IMR-90 (cell line): ENCODE data around the gene RTF1. TPM values are rescaled to one million over a fixed set of nuclear protein-coding genes. Genes with fewer than 3 reads are reported as not detected.

Source experiments
- ATAC-seq: fragments of 200-7000 bp; cut with Tn5 transposase; 2 replicates; pipeline ENCODE4 v1.9.1; 2020; ENCODE audit warnings: low read depth, mild to moderate bottlenecking, moderate library complexity
- BruUV-seq: library from RNA; stranded (reverse); fragments of 400-500 nt; replicated peaks from 2 replicates; lab custom pipeline; 2021; lab: Mats Ljungman, UMichigan
- CTCF ChIA-PET: fragments of 300-600 bp; formaldehyde crosslinking; extraction: SDS; loops from one replicate; lab custom pipeline; 2021; ENCODE audit warnings: antibody characterized with exemption; lab: Yijun Ruan, JAX
- POLR2A ChIA-PET: fragments of 300-600 bp; sonication (Branson Sonifier 250); formaldehyde crosslinking; loops from one replicate; lab custom pipeline; 2022; ENCODE audit warnings: antibody characterized with exemption; ENCODE audit not compliant: unreplicated experiment; lab: Charles Lee
- DNase-seq: peaks from one replicate; pipeline ENCODE4 v3.0.0; 2013
- H2AFZ ChIP-seq: replicated peaks from 2 replicates; pipeline ENCODE3; 2013; ENCODE audit warnings: low read length, mild to moderate bottlenecking; ENCODE audit not compliant: poor library complexity
- H2AK5ac ChIP-seq: 2 replicates; pipeline ENCODE4 v1.6.1; 2013; ENCODE audit warnings: low read depth, low read length, inconsistent platforms
- H2AK9ac ChIP-seq: replicated peaks from 2 replicates; pipeline ENCODE3; 2013; ENCODE audit warnings: mild to moderate bottlenecking, low read depth, low read length, moderate library complexity; ENCODE audit not compliant: poor library complexity
- H2BK120ac ChIP-seq: 2 replicates; pipeline ENCODE4 v1.6.1; 2013; ENCODE audit warnings: low read depth, low read length, inconsistent platforms
- H2BK15ac ChIP-seq: 3 replicates; pipeline ENCODE4 v1.6.1; 2013; ENCODE audit warnings: low read depth, low read length, inconsistent platforms
- H2BK20ac ChIP-seq: 2 replicates; pipeline ENCODE4 v1.6.1; 2013; ENCODE audit warnings: low read depth, mild to moderate bottlenecking, inconsistent platforms, low read length, moderate library complexity
- H2BK5ac ChIP-seq: 2 replicates; pipeline ENCODE4 v1.6.1; 2013; ENCODE audit warnings: mild to moderate bottlenecking, low read depth, low read length, inconsistent platforms; ENCODE audit not compliant: poor library complexity, severe bottlenecking
- H3K14ac ChIP-seq: replicated peaks from 2 replicates; pipeline ENCODE4 v1.6.1; 2013; ENCODE audit warnings: low read depth, low read length, inconsistent platforms
- H3K18ac ChIP-seq: 2 replicates; pipeline ENCODE4 v1.6.1; 2013; ENCODE audit warnings: low read depth, low read length, control low read depth
- H3K23ac ChIP-seq: 2 replicates; pipeline ENCODE4 v1.6.1; 2013; ENCODE audit warnings: low read depth, low read length, inconsistent platforms
- H3K27ac ChIP-seq: 2 replicates; pipeline ENCODE4 v1.5.1; 2013; ENCODE audit warnings: mild to moderate bottlenecking, control low read depth, low read length; ENCODE audit not compliant: insufficient read depth
- H3K27me3 ChIP-seq: 2 replicates; pipeline ENCODE4 v1.6.1; 2013; ENCODE audit warnings: low read length; ENCODE audit not compliant: control insufficient read depth, insufficient read depth
- H3K36me3 ChIP-seq: 2 replicates; pipeline ENCODE4 v1.6.1; 2013; ENCODE audit warnings: low read length, mixed read lengths; ENCODE audit not compliant: control insufficient read depth, insufficient read depth
- H3K4ac ChIP-seq: 2 replicates; pipeline ENCODE4 v1.6.1; 2013; ENCODE audit warnings: low read depth, low read length, inconsistent platforms
- H3K4me1 ChIP-seq: 2 replicates; pipeline ENCODE4 v1.6.1; 2013; ENCODE audit warnings: low read length, mixed read lengths; ENCODE audit not compliant: control insufficient read depth, insufficient read depth
- H3K4me2 ChIP-seq: 2 replicates; pipeline ENCODE4 v1.6.1; 2013; ENCODE audit warnings: low read depth, mild to moderate bottlenecking, control low read depth, low read length, moderate library complexity
- H3K4me3 ChIP-seq: 2 replicates; pipeline ENCODE4 v1.5.1; 2013; ENCODE audit warnings: low read depth, mild to moderate bottlenecking, control low read depth, low read length, moderate library complexity; ENCODE audit not compliant: insufficient read depth
- H3K56ac ChIP-seq: 2 replicates; pipeline ENCODE4 v1.6.1; 2013; ENCODE audit warnings: low read length, inconsistent platforms; ENCODE audit not compliant: insufficient read depth; ENCODE audit errors: extremely low read depth
- H3K79me1 ChIP-seq, 2 experiments: 2 replicates each; pipeline ENCODE4 v1.6.1; 2013; ENCODE audit warnings: low read length in 2 of 2, inconsistent platforms in 1 of 2, low read depth in 1 of 2
- H3K9ac ChIP-seq: 2 replicates; pipeline ENCODE4 v1.6.1; 2013; ENCODE audit warnings: low read depth, low read length, control low read depth
- H3K9me1 ChIP-seq: 2 replicates; pipeline ENCODE4 v1.6.1; 2013; ENCODE audit warnings: low read length, inconsistent platforms; ENCODE audit not compliant: insufficient read depth
- H3K9me3 ChIP-seq: 2 replicates; pipeline ENCODE4 v1.6.1; 2013; ENCODE audit warnings: low read length; ENCODE audit not compliant: control insufficient read depth, insufficient read depth
- H4K20me1 ChIP-seq: 2 replicates; pipeline ENCODE4 v1.6.1; 2013; ENCODE audit warnings: low read length, inconsistent platforms; ENCODE audit not compliant: insufficient read depth
- H4K5ac ChIP-seq: 2 replicates; pipeline ENCODE4 v1.6.1; 2013; ENCODE audit warnings: mild to moderate bottlenecking, low read depth, low read length, control low read depth
- H4K8ac ChIP-seq, 2 experiments: 2 replicates each; pipeline ENCODE4 v1.6.1; 2013; ENCODE audit warnings: low read depth in 2 of 2, low read length in 2 of 2, control low read depth in 1 of 2, inconsistent platforms in 1 of 2
- H4K91ac ChIP-seq: 2 replicates; pipeline ENCODE4 v1.6.1; 2013; ENCODE audit warnings: low read depth, low read length, inconsistent platforms; ENCODE audit not compliant: insufficient read depth
- BHLHE40 ChIP-seq: fragments of 150-350 bp; IDR thresholded peaks from 2 replicates; pipeline ENCODE4 v1.6.1; 2016; ENCODE audit warnings: mild to moderate bottlenecking, low read depth, low read length
- CEBPB ChIP-seq: IDR thresholded peaks from 2 replicates; pipeline ENCODE4 v1.6.1; 2012; ENCODE audit warnings: low read depth, low read length, improper control_type of control experiment
- CHD1 ChIP-seq: IDR thresholded peaks from 2 replicates; pipeline ENCODE4 v1.6.1; 2012; ENCODE audit warnings: low read depth, low read length, improper control_type of control experiment
- FOS ChIP-seq: fragments of 150-350 bp; IDR thresholded peaks from 2 replicates; pipeline ENCODE4 v1.6.1; 2016; ENCODE audit warnings: low read depth, low read length
- MAFK ChIP-seq: IDR thresholded peaks from 2 replicates; pipeline ENCODE4 v1.6.1; 2012; ENCODE audit warnings: low read depth, low read length, improper control_type of control experiment
- NFE2L2 ChIP-seq: fragments of 150-350 bp; IDR thresholded peaks from 2 replicates; pipeline ENCODE4 v1.6.1; 2016; ENCODE audit warnings: low read depth, mild to moderate bottlenecking, low read length
- POLR2A ChIP-seq: IDR thresholded peaks from 2 replicates; pipeline ENCODE4 v1.6.1; 2012; ENCODE audit warnings: mild to moderate bottlenecking, low read depth, low read length
- SMC3 ChIP-seq: fragments of 150-350 bp; IDR thresholded peaks from 2 replicates; pipeline ENCODE4 v1.6.1; 2016; ENCODE audit warnings: low read depth, mild to moderate bottlenecking, antibody characterized with exemption, low read length, moderate library complexity
- WGBS, 2 experiments: methylation state at CpG; one replicate each; pipeline versions ENCODE4 v1.1.5 to v1.1.7; 2013; ENCODE audit warnings: missing lambda C conversion rate in 2 of 2; ENCODE audit not compliant: insufficient read length in 1 of 2; ENCODE audit errors: extremely low coverage in 2 of 2; 5-methylcytosine and 5-hydroxymethylcytosine counted together
- dilution Hi-C: fragments of 300-500 bp; cut with HindIII; formaldehyde crosslinking; loops from one replicate; pipeline ENCODE4 v1.14.3; 2018; ENCODE audit warnings: low sequenced_read_pairs; ENCODE audit not compliant: unreplicated experiment
- in situ Hi-C: fragments of 300-500 bp; cut with MboI; formaldehyde crosslinking; loops from 3 replicates; pipeline ENCODE4 v1.14.3; 2019; ENCODE audit warnings: low sequenced_read_pairs, inconsistent platforms, mixed read lengths
- intact Hi-C: fragments of 100-400 bp; cut with micrococcal nuclease; formaldehyde crosslinking; loops from 2 replicates; pipeline ENCODE4 v1.10.0; 2022
- polyA plus RNA-seq, 3 experiments: library from polyadenylated mRNA; depleted of rRNA; stranded (reverse); fragments of >200 nt; gene quantifications; 2 replicates each; pipeline ENCODE4 v1.2.3, GENCODE V29; 2012; ENCODE audit warnings: low replicate concordance in 1 of 3
- total RNA-seq: library from RNA; depleted of rRNA; stranded (reverse); fragments of >200 nt; gene quantifications from 2 replicates; pipeline ENCODE4 v1.2.3, GENCODE V29; 2012
- TF ChIP-seq, protein P1 (sequence below): fragments of 150-350 bp; IDR thresholded peaks from 2 replicates; pipeline ENCODE4 v1.6.1; 2016; ENCODE audit warnings: low read depth, mild to moderate bottlenecking, low read length, moderate library complexity, borderline replicate concordance
- TF ChIP-seq, protein P2 (sequence below): conservative IDR thresholded peaks from 2 replicates; pipeline ENCODE4 v1.5.1; 2012; ENCODE audit warnings: mild to moderate bottlenecking, low read depth, low read length, improper control_type of control experiment

The RTF1 gene
- total and polyA plus RNA-seq, 2 of the 4 experiments (the other 2 are of a cell fraction): 15.1 to 24.3 TPM

DNA sequence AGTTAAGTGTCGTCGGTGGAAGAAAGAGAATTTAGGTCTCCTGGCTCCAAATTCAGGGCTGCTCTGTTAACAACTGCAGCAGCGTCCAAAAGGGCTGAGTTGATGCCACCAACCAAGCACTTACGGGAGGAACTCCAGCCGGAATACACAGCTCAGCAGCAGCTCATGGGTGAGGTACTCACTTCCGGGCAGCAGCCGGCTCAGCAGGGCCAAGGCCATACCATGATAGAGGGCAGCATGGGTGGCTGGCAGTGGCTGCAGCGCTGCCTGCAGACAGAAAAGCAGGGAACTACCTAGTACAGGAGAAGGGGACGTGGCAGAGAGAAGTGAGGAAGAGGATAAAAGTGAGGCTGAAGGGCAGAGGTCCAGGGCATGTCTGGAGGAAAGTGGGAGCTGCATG, 104.7 kb downstream of the RTF1 start:
- POLR2A ChIA-PET: no interaction called here

More for the DNA sequence above, 104.7 kb downstream of the RTF1 start:
- Histone ChIP-seq H3K4ac (no peak overlapping the region), H3K79me1 (no peaks in the 10 kb centered on the region), H4K91ac (no peak overlapping the region), H3K14ac (no peak overlapping the region), H3K18ac (no peak overlapping the region), H4K20me1 (no peaks in the 10 kb centered on the region), H3K4me1 (no peaks in the 10 kb centered on the region), H3K27me3 (no peaks in the 10 kb centered on the region), H2AK9ac (no peak overlapping the region), H3K9me3 (no peaks in the 10 kb centered on the region), H2AFZ (no peak overlapping the region), H3K23ac (no peak overlapping the region), H3K9ac (no peak overlapping the region), H3K9me1 (no peaks in the 10 kb centered on the region; the same call in 1 of the 2 replicates), H2AK5ac (no peak overlapping the region), H2BK20ac (no peak overlapping the region), H3K36me3 (peaks cover 51% of the 10 kb centered on the region), H3K27ac (no peak overlapping the region), H2BK15ac (no peak overlapping the region), H2BK120ac (no peak overlapping the region), H3K56ac (no peak overlapping the region), H4K8ac (no peak overlapping the region), H3K4me3 (no peak overlapping the region), H4K5ac (no peak overlapping the region), H3K4me2 (no peak overlapping the region), H2BK5ac (no peak overlapping the region)
- no TSS peak for BruUV-seq
- dilution Hi-C loops: no loop called here
- TF ChIP-seq MAFK (no peak), CEBPB (no peak), BHLHE40 (no peak), POLR2A (no peak), FOS (no peak), CHD1 (no peak), NFE2L2 (no peak), SMC3 (no peak)
- TF ChIP-seq, protein P1, sequence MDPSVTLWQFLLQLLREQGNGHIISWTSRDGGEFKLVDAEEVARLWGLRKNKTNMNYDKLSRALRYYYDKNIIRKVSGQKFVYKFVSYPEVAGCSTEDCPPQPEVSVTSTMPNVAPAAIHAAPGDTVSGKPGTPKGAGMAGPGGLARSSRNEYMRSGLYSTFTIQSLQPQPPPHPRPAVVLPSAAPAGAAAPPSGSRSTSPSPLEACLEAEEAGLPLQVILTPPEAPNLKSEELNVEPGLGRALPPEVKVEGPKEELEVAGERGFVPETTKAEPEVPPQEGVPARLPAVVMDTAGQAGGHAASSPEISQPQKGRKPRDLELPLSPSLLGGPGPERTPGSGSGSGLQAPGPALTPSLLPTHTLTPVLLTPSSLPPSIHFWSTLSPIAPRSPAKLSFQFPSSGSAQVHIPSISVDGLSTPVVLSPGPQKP: no peak
- TF ChIP-seq, protein P2, sequence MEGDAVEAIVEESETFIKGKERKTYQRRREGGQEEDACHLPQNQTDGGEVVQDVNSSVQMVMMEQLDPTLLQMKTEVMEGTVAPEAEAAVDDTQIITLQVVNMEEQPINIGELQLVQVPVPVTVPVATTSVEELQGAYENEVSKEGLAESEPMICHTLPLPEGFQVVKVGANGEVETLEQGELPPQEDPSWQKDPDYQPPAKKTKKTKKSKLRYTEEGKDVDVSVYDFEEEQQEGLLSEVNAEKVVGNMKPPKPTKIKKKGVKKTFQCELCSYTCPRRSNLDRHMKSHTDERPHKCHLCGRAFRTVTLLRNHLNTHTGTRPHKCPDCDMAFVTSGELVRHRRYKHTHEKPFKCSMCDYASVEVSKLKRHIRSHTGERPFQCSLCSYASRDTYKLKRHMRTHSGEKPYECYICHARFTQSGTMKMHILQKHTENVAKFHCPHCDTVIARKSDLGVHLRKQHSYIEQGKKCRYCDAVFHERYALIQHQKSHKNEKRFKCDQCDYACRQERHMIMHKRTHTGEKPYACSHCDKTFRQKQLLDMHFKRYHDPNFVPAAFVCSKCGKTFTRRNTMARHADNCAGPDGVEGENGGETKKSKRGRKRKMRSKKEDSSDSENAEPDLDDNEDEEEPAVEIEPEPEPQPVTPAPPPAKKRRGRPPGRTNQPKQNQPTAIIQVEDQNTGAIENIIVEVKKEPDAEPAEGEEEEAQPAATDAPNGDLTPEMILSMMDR: no peak
- DNase-seq: no peak
- no peak for ATAC-seq
- CTCF ChIA-PET: no interaction called here
- 91% methylated on average over 7 of the region's 9 CpGs; no CpG with 5 or more reads in 1 of the 2 experiments for WGBS, 2 experiments
- intact Hi-C loops: no loop called here
- in situ Hi-C loops: no loop called here
